Measurements from ENCODE around the gene PPM1H.

The PPM1H gene

GRCh38 chr12:62629971-62630739, 304.8 kb downstream of the PPM1H start:
- H3K4me3 ChIP-seq (replicated peaks; ENCODE audit: low read depth, low read length), result no peak overlapping the region
- no peak for DNase-seq (ENCODE audit: extremely low read depth, low read depth)
- no peak for TF ChIP-seq CTCF (IDR thresholded peaks at IDR 0.05; ENCODE audit: low read depth, low read length, missing control alignments)

GRCh38 chr12:62629413-62629812, 305.5 kb downstream of the PPM1H start:
- TF ChIP-seq CTCF (IDR thresholded peaks at IDR 0.05; ENCODE audit: low read depth, low read length, missing control alignments), result no peak
- no peak overlapping the region for H3K4me3 ChIP-seq (replicated peaks; ENCODE audit: low read depth, low read length)
- no peak for DNase-seq (ENCODE audit: extremely low read depth, low read depth)

- no peak for TF ChIP-seq CTCF (IDR thresholded peaks at IDR 0.05; ENCODE audit: low read depth, low read length, missing control alignments)
- no peak overlapping the region for H3K4me3 ChIP-seq (replicated peaks; ENCODE audit: low read depth, low read length)
- DNase-seq (ENCODE audit: extremely low read depth, low read depth), result no peak
Observed at GRCh38 chr12:62627181-62627580, 307.8 kb downstream of the PPM1H start.

GRCh38 chr12:62625228-62625627, 309.7 kb downstream of the PPM1H start:
- DNase-seq (ENCODE audit: extremely low read depth, low read depth), result no peak

DNA sequence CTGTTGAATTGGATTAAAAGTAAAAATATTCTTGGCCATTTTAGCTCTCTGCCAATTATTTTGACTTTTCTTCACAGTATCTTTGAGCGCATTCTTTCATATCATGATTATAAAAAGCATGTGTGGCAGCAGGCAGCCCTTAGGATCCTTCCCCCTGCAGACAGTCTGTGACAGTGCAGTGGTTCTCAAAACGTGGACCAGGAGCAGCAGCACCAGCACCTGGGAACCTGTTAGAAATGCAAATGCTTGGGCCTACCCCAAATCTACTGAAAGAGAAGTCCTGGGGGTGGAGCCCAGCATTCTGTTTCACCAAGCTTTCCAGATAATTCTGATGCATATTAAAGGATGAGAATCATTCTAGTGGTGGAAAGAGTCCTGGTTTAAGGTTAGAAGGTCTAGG, 312.8 kb downstream of the PPM1H start:
- TF ChIP-seq CTCF (IDR thresholded peaks at IDR 0.05; ENCODE audit: low read depth, low read length, missing control alignments), result no peak
- no peak for DNase-seq (ENCODE audit: extremely low read depth, low read depth)

More at GRCh38 chr12:62625228-62625627, 309.7 kb downstream of the PPM1H start:
- no peak overlapping the region for H3K4me3 ChIP-seq (replicated peaks; ENCODE audit: low read depth, low read length)
- TF ChIP-seq CTCF (IDR thresholded peaks at IDR 0.05; ENCODE audit: low read depth, low read length, missing control alignments), result no peak

GRCh38 chr12:62621101-62621638, 313.8 kb downstream of the PPM1H start:
- no peak for DNase-seq (ENCODE audit: extremely low read depth, low read depth)
- H3K4me3 ChIP-seq (replicated peaks; ENCODE audit: low read depth, low read length), result no peak overlapping the region
- no peak for TF ChIP-seq CTCF (IDR thresholded peaks at IDR 0.05; ENCODE audit: low read depth, low read length, missing control alignments)

More for the DNA sequence above, 312.8 kb downstream of the PPM1H start:
- H3K4me3 ChIP-seq (replicated peaks; ENCODE audit: low read depth, low read length), result no peak overlapping the region

All from HFF-Myc (cell line).